OCI-LY3 (cell line): Measurements from ENCODE around the gene FKBP2.

Source experiments
- H2AFZ ChIP-seq: fragments of 200-600, 300-600 bp; shearing (Covaris generic); 2 replicates; pipeline ENCODE4 v1.6.0; 2014; ENCODE audit warnings: antibody characterized with exemption, low read depth, low read length
- H3K27ac ChIP-seq: fragments of 200-600, 300-600 bp; sonication (generic); 2 replicates; pipeline ENCODE4 v1.5.1; 2014; ENCODE audit warnings: mild to moderate bottlenecking, low read length, moderate library complexity, mixed read lengths
- H3K27me3 ChIP-seq: fragments of 200-600, 300-600 bp; sonication (generic); 2 replicates; pipeline ENCODE4 v1.6.1; 2014; ENCODE audit warnings: low read depth, low read length, mixed read lengths
- H3K36me3 ChIP-seq: fragments of 200-600, 300-600 bp; sonication (generic); replicated peaks from 2 replicates; pipeline ENCODE3; 2014; ENCODE audit warnings: low read depth, low read length, mixed read lengths
- H3K4me1 ChIP-seq: fragments of 300-600, 200-600 bp; sonication (generic); 2 replicates; pipeline ENCODE4 v1.6.1; 2014; ENCODE audit warnings: low read length, mixed read lengths
- H3K4me2 ChIP-seq: fragments of 200-600, 300-600 bp; sonication (generic); 2 replicates; pipeline ENCODE4 v1.6.1; 2014; ENCODE audit warnings: low read length, mixed read lengths
- H3K4me3 ChIP-seq: fragments of 300-600, 200-600 bp; sonication (generic); 2 replicates; pipeline ENCODE4 v1.5.1; 2014; ENCODE audit warnings: antibody characterized with exemption, mild to moderate bottlenecking, low read length, moderate library complexity
- H3K79me2 ChIP-seq: fragments of 300-600, 200-600 bp; shearing (Covaris generic); 2 replicates; pipeline ENCODE4 v1.6.1; 2014; ENCODE audit warnings: mild to moderate bottlenecking, low read length, mixed read lengths
- H3K9ac ChIP-seq: fragments of 300-600, 200-600 bp; shearing (Covaris generic); 2 replicates; pipeline ENCODE4 v1.6.0; 2014; ENCODE audit warnings: mild to moderate bottlenecking, low read length, moderate library complexity
- H3K9me3 ChIP-seq: fragments of 200-600, 300-600 bp; shearing (Covaris generic); 2 replicates; pipeline ENCODE4 v1.6.1; 2014; ENCODE audit warnings: low read length, mixed read lengths; ENCODE audit not compliant: insufficient read depth
- H4K20me1 ChIP-seq: fragments of 200-600, 300-600 bp; sonication (generic); 2 replicates; pipeline ENCODE4 v1.6.1; 2016; ENCODE audit warnings: low read length, mixed read lengths; ENCODE audit not compliant: insufficient read depth
- EZH2phosphoT487 ChIP-seq: fragments of 200-600 bp; shearing (Covaris generic); IDR thresholded peaks from 2 replicates; pipeline ENCODE4 v1.6.1; 2018; ENCODE audit warnings: antibody characterized with exemption, mixed run types, low read depth
- TF ChIP-seq, protein P1 (sequence below): fragments of 200-600, 300-600 bp; sonication (generic); IDR thresholded peaks from 2 replicates; pipeline ENCODE4 v1.5.1; 2014; ENCODE audit warnings: antibody characterized with exemption, low read length, low read depth

The FKBP2 gene

DNA sequence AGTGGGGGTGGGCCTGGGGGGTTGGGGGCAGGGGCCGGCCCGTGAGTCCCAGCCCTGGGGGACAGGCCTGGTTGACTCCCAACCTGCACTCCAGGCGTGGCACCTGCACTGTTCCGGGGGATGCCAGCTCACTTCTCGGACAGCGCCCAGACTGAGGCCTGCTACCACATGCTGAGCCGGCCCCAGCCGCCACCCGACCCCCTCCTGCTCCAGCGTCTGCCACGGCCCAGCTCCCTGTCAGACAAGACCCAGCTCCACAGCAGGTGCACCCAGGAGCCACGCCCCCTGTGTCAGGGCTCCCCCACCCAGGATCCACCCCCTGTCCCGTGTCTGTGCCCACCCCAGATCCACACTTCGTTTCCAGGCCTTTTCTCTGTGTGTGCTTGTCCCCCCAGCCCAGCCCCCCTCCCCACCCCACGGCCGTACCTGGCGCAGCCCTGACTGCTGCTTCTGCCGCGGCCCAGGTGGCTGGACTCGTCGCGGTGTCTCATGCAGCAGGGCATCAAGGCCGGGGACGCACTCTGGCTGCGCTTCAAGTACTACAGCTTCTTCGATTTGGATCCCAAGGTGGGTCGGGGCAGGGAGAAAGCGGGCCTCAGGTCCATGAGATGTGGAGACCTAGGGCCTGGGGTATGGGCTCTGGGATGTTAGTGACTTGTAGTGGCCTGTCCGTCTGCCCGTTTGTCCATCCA is 29.6 kb upstream of the FKBP2 start:
- no peak overlapping the region for H3K4me3 ChIP-seq
- H2AFZ ChIP-seq: no peak overlapping the region
- H3K9me3 ChIP-seq: no peaks in the 10 kb centered on the region
- H4K20me1 ChIP-seq: no peaks in the 10 kb centered on the region
- no peaks in the 10 kb centered on the region for H3K27me3 ChIP-seq
- peaks cover 51% of the 10 kb centered on the region for H3K36me3 ChIP-seq
- H3K27ac ChIP-seq: no peak overlapping the region
- H3K9ac ChIP-seq: no peak overlapping the region
- TF ChIP-seq, protein P1, sequence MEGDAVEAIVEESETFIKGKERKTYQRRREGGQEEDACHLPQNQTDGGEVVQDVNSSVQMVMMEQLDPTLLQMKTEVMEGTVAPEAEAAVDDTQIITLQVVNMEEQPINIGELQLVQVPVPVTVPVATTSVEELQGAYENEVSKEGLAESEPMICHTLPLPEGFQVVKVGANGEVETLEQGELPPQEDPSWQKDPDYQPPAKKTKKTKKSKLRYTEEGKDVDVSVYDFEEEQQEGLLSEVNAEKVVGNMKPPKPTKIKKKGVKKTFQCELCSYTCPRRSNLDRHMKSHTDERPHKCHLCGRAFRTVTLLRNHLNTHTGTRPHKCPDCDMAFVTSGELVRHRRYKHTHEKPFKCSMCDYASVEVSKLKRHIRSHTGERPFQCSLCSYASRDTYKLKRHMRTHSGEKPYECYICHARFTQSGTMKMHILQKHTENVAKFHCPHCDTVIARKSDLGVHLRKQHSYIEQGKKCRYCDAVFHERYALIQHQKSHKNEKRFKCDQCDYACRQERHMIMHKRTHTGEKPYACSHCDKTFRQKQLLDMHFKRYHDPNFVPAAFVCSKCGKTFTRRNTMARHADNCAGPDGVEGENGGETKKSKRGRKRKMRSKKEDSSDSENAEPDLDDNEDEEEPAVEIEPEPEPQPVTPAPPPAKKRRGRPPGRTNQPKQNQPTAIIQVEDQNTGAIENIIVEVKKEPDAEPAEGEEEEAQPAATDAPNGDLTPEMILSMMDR: no peak
- no peak for TF ChIP-seq EZH2phosphoT487
- H3K4me1 ChIP-seq: peaks cover 22% of the 10 kb centered on the region
- H3K4me2 ChIP-seq: no peak overlapping the region
- H3K79me2 ChIP-seq: peaks cover 21% of the 10 kb centered on the region

DNA sequence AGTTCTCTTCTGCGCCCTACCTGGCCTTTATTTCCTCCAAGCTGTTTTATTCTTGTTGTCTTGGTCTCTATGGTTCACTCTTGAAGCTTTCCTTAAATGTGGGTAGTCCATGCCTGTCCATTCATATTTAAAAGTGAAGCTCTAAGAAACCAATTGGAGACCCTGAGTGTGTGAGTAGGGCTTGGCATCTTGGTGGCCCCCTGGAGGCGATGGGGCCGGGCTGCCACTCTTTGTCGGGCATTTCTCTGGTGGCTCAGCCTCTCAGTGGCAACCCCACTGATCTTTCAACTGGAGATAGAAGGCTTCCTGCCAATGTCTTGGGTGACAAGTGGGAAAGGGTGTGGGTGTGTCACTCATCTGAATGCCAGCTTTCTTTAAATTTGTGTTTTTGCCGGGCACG is 24.0 kb upstream of the FKBP2 start:
- H3K36me3 ChIP-seq: peaks cover 55% of the 10 kb centered on the region

DNA sequence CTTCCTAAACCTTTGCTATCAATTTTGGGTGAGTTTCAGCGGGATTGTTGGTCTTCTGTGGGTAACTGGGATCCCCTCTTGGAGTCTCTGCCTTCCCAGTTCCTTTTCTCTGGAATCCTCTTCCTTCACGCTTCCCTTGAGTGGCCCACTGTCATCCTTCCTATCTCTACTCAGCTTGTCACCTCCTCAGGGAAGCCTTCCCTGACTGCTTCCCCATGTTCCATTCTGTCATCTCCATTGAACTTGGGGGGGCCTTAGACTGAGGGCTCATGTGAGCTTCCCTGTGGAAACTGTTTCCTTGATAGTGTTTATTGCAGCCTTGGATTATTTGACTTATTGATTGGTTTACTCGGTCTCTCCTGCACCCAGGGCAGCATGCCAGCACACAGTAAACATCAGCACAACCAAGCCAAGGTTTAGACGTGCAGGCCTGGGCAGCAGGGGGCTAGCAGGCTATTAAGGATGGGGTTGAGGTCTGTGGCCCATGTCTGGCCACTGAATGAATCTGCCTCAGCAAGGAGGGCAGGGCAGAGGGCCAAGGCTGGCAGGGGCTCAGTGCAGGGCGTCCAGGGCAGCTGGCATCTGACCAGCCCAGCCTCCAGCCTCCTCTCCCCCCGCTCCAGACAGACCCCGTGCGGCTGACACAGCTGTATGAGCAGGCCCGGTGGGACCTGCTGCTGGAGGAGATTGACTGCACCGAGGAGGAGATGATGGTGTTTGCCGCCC is 22.1 kb upstream of the FKBP2 start:
- H3K4me1 ChIP-seq: peaks cover 5% of the 10 kb centered on the region; the same call in 1 of the 2 replicates
- H2AFZ ChIP-seq: no peak overlapping the region
- H3K27me3 ChIP-seq: no peaks in the 10 kb centered on the region
- no peaks in the 10 kb centered on the region for H3K79me2 ChIP-seq
- H3K4me2 ChIP-seq: no peak overlapping the region
- no peak overlapping the region for H3K9ac ChIP-seq
- H3K36me3 ChIP-seq: peaks cover 50% of the 10 kb centered on the region
- no peaks in the 10 kb centered on the region for H4K20me1 ChIP-seq
- H3K9me3 ChIP-seq: no peaks in the 10 kb centered on the region
- no peak overlapping the region for H3K4me3 ChIP-seq
- no peak overlapping the region for H3K27ac ChIP-seq
- TF ChIP-seq EZH2phosphoT487: no peak
- TF ChIP-seq, protein P1: no peak

More for the DNA sequence above, 24.0 kb upstream of the FKBP2 start:
- TF ChIP-seq, protein P1: no peak
- no peak for TF ChIP-seq EZH2phosphoT487
- Histone ChIP-seq H3K4me3 (no peak overlapping the region), H4K20me1 (no peaks in the 10 kb centered on the region), H3K4me1 (peaks cover 5% of the 10 kb centered on the region; the same call in 1 of the 2 replicates), H3K27me3 (no peaks in the 10 kb centered on the region), H3K4me2 (no peak overlapping the region), H3K27ac (no peak overlapping the region), H3K79me2 (no peaks in the 10 kb centered on the region), H3K9ac (no peak overlapping the region), H2AFZ (no peak overlapping the region), H3K9me3 (no peaks in the 10 kb centered on the region)

DNA sequence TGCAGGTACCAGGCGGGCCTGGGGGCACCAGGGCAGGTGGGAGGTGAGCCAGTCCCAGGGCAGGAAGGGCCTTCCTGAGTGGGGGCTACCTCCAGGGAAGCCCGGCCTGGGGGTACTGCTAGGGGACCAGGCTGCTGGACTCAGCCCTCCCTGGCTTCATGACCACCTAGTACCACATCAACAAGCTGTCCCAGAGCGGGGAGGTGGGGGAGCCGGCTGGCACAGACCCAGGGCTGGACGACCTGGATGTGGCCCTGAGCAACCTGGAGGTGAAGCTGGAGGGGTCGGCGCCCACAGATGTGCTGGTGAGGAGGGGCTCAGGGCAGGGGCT is 21.6 kb upstream of the FKBP2 start:
- Histone ChIP-seq H3K9me3 (no peaks in the 10 kb centered on the region), H2AFZ (no peak overlapping the region), H3K9ac (no peak overlapping the region), H3K27me3 (no peaks in the 10 kb centered on the region), H4K20me1 (no peaks in the 10 kb centered on the region), H3K4me2 (no peak overlapping the region), H3K36me3 (peaks cover 47% of the 10 kb centered on the region), H3K79me2 (no peaks in the 10 kb centered on the region), H3K4me1 (peaks cover 5% of the 10 kb centered on the region; the same call in 1 of the 2 replicates), H3K4me3 (no peak overlapping the region), H3K27ac (no peak overlapping the region)
- TF ChIP-seq, protein P1: no peak
- TF ChIP-seq EZH2phosphoT487: no peak
